ENCODE measurements around the gene MARK2. TPM values are rescaled to one million over a fixed set of nuclear protein-coding genes. Genes with fewer than 3 reads are reported as not detected.

The MARK2 gene
- polyA plus RNA-seq, 1 donor (not counting 4 experiments of a cell fraction or from before 2014, with no cell fraction given) = 20.8 TPM

DNA sequence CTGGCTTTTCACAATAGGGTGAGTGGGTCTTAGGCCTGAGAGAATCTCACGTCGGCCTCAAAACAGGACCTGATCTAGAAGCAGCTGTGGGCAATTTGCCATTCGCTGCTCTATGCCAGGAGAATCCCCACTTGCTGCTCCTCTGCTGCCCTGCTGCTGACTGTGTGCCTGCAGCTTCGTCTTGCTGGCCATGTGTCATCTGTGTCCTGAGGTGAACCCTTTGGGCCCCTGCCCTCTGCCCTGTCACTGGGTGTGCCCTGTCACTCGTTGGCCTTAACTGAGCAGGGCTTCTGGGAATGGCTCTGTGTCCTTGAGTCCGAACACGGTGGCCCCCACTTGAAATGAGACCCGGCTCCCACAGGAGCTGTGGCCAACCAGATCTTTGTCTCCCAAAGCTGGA lies 106.1 kb downstream of the MARK2 start:
- H3K79me2 ChIP-seq (ENCODE audit: control insufficient read depth, insufficient read depth, low read length) = peaks cover 38% of the 10 kb centered on the region
- FAIRE-seq = no peak
- H4K20me1 ChIP-seq (ENCODE audit: control insufficient read depth, extremely low read depth, insufficient read depth, low read length) = no peaks in the 10 kb centered on the region
- no peaks in the 10 kb centered on the region for H3K9me1 ChIP-seq (ENCODE audit: control insufficient read depth, extremely low read depth, insufficient read depth, low read length)
- H3K4me1 ChIP-seq (ENCODE audit: control insufficient read depth, extremely low read depth, insufficient read depth, low read length) = peaks cover 7% of the 10 kb centered on the region
- H3K4me2 ChIP-seq (ENCODE audit: control insufficient read depth, extremely low read depth, insufficient read depth, low read depth, low read length) = no peak overlapping the region
- dilution Hi-C loops (cut with MboI; ENCODE audit: extremely low pct_ligation_motif_present, low sequenced_read_pairs) = no loop called here
- no peaks in the 10 kb centered on the region for H3K9me3 ChIP-seq (ENCODE audit: control insufficient read depth, low read depth, low read length)
- no peak overlapping the region for H3K9ac ChIP-seq (ENCODE audit: control insufficient read depth, extremely low read depth, insufficient read depth, low read length)
- no peak for DNase-seq (ENCODE audit: low read depth, low spot score)
- H3K36me3 ChIP-seq (ENCODE audit: control insufficient read depth in 2 of 2, extremely low read depth in 1 of 2, insufficient read depth in 2 of 2, low read length in 2 of 2) = peaks cover 6 to 12% of the 10 kb centered on the region in 2 experiments
- H3K27ac ChIP-seq (ENCODE audit: control insufficient read depth, insufficient read depth, low read length) = no peak overlapping the region
- TF ChIP-seq, protein P1, sequence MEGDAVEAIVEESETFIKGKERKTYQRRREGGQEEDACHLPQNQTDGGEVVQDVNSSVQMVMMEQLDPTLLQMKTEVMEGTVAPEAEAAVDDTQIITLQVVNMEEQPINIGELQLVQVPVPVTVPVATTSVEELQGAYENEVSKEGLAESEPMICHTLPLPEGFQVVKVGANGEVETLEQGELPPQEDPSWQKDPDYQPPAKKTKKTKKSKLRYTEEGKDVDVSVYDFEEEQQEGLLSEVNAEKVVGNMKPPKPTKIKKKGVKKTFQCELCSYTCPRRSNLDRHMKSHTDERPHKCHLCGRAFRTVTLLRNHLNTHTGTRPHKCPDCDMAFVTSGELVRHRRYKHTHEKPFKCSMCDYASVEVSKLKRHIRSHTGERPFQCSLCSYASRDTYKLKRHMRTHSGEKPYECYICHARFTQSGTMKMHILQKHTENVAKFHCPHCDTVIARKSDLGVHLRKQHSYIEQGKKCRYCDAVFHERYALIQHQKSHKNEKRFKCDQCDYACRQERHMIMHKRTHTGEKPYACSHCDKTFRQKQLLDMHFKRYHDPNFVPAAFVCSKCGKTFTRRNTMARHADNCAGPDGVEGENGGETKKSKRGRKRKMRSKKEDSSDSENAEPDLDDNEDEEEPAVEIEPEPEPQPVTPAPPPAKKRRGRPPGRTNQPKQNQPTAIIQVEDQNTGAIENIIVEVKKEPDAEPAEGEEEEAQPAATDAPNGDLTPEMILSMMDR (optimal IDR thresholded peaks at IDR 0.05 in 1 of 3, IDR thresholded peaks at IDR 0.05 in 1 of 3, conservative IDR thresholded peaks at IDR 0.05 in 1 of 3; ENCODE audit: extremely low read depth in 1 of 3, insufficient read depth in 2 of 3, low read length in 3 of 3) = no peak
- TF ChIP-seq EZH2 (IDR thresholded peaks at IDR 0.05; ENCODE audit: low read length) = no peak
- no peaks in the 10 kb centered on the region for H3K27me3 ChIP-seq (ENCODE audit: control insufficient read depth, extremely low read depth, insufficient read depth, low read length)
- no peak overlapping the region for H2AFZ ChIP-seq (ENCODE audit: control insufficient read depth, low read length)
- no peak overlapping the region for H3K4me3 ChIP-seq (ENCODE audit: control insufficient read depth in 2 of 3, extremely low read depth in 1 of 3, insufficient read depth in 2 of 3, low read depth in 1 of 3, low read length in 3 of 3)

- FAIRE-seq (no peak), DNase-seq (ENCODE audit: low read depth, low spot score) (no peak)
- dilution Hi-C loops (cut with MboI; ENCODE audit: extremely low pct_ligation_motif_present, low sequenced_read_pairs) = no loop called here
- Histone ChIP-seq H3K79me2 (ENCODE audit: control insufficient read depth, insufficient read depth, low read length) (peaks cover 35% of the 10 kb centered on the region), H3K4me2 (ENCODE audit: control insufficient read depth, extremely low read depth, insufficient read depth, low read depth, low read length) (peak overlapping the region; percentile 19), H3K27ac (ENCODE audit: control insufficient read depth, insufficient read depth, low read length) (no peak overlapping the region), H3K9me3 (ENCODE audit: control insufficient read depth, low read depth, low read length) (no peaks in the 10 kb centered on the region), H2AFZ (ENCODE audit: control insufficient read depth, low read length) (no peak overlapping the region), H3K4me1 (ENCODE audit: control insufficient read depth, extremely low read depth, insufficient read depth, low read length) (peaks cover 3% of the 10 kb centered on the region), H3K9ac (ENCODE audit: control insufficient read depth, extremely low read depth, insufficient read depth, low read length) (no peak overlapping the region), H3K4me3 (ENCODE audit: control insufficient read depth in 2 of 3, extremely low read depth in 1 of 3, insufficient read depth in 2 of 3, low read depth in 1 of 3, low read length in 3 of 3) (no peak overlapping the region), H3K36me3 (ENCODE audit: control insufficient read depth in 2 of 2, extremely low read depth in 1 of 2, insufficient read depth in 2 of 2, low read length in 2 of 2) (peaks cover 6 to 12% of the 10 kb centered on the region in 2 experiments), H4K20me1 (ENCODE audit: control insufficient read depth, extremely low read depth, insufficient read depth, low read length) (no peaks in the 10 kb centered on the region), H3K9me1 (ENCODE audit: control insufficient read depth, extremely low read depth, insufficient read depth, low read length) (no peaks in the 10 kb centered on the region), H3K27me3 (ENCODE audit: control insufficient read depth, extremely low read depth, insufficient read depth, low read length) (no peaks in the 10 kb centered on the region)
- no peak for TF ChIP-seq EZH2 (IDR thresholded peaks at IDR 0.05; ENCODE audit: low read length)
- TF ChIP-seq, protein P1 (optimal IDR thresholded peaks at IDR 0.05 in 1 of 3, IDR thresholded peaks at IDR 0.05 in 1 of 3, conservative IDR thresholded peaks at IDR 0.05 in 1 of 3; ENCODE audit: extremely low read depth in 1 of 3, insufficient read depth in 2 of 3, low read length in 3 of 3) = peak; percentile 62 to 80 (median 80)
Observed at GRCh38 chr11:63945477-63946163, 106.7 kb downstream of the MARK2 start.

All from keratinocyte (primary cell).